Stimulated activated CD4-positive, alpha-beta T cell treated with anti-CD3 and anti-CD28 coated beads, TNF-alpha, amount 100 ng/mL, for 24 hours (primary cell): ENCODE results near the gene SYT9.
"Not testable (repeated sequence)": the region's sequence is repeated elsewhere in the genome, so short reads cannot be mapped to it uniquely, and the experiment has no call there.

ENCODE experiments used
- DNase-seq, 3 experiments: peaks; one replicate each; pipeline ENCODE4 v3.0.0-alpha.2; 2020; ENCODE audit warnings: low read depth in 3 of 3

Gene SYT9

DNA sequence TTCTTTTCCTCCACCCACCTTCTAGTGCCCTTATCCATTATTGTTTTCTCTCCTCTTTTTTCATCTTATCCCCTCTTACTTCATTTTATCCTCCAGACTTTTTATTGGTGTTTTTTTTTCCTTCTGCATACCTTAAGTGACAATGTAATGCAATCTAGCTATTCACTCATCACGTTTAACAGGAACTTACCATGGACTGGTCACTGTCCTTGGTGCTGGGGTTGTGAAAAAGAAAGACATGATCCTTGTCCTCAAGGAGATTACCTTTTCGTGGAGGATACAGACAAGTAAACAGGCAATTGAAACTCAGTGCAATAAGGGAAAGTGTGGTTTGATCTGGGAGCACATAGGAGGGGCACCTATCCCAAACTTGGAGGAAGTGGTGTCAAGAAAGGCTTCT is 20.7 kb downstream of the SYT9 start:
- no peak for DNase-seq

GRCh38 chr11:7275133-7275532 is 23.4 kb downstream of the SYT9 start:
- no peak for DNase-seq

DNA sequence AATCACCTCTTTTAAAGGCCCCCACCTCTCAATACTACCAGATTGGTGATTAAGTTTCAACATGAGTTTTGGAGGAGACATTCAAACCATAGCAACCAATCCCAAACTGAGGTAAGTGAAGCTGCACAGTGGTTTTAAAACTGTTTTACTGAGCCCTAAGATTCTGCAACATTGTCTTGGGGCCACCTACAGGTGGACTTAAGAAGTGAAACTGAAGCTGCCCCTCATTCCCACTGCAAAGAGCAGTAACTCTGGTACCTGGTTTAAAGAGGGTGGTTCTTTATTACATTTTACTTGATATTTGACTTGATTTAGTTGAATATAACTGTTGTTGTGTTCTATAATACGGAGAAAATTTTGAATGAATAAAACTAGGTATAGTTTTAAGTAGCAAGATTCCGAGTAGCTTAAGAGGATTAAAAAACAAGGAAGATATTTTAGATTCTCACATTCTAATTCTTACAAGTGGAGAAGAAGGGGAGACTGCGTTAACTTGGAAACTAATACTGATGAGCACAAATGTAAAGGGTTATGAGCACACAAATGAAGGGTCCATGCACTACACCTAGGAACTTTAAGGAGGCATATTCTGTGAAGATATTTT is 26.7 kb downstream of the SYT9 start:
- DNase-seq = no peak

DNA sequence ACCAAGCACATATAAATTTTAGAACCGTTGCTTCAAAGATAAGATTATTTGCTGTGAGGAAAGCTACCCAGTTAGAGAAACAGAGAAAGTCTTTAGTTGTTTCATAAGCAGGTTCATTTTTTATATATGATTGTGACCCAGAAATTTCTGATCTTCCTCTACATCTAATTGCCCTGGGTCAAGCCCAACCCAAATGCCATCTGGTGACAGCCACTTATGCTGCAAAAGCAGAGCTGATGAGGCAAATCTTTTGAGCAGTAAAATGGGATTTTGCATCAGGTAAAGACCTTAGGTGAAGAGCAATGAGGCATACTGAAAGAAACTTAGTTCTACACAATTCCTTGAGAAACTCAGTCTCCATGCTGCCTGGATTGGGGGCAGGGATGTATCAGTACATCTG is 28.0 kb downstream of the SYT9 start:
- no peak for DNase-seq

- DNase-seq = no peak
Observed at GRCh38 chr11:7281079-7281478, 29.4 kb downstream of the SYT9 start.

DNA sequence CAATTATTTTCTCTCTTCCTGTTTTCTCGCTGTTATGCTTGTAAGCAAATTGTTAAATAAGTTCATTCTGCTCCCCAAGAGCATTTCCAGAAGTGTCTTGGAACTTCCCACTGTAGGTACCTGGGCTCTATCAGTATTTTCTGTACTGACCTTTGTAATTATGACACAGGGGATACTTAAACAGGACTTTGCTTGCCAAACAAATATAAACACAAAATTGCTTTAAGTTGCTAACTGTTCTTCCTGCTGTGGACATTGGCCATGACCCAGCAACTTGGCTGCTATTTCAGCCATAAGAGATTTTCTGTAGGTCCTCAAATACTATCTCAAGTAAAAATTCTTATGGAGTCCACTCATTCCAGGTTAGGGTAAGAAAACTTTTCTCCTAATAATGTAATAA is 30.1 kb downstream of the SYT9 start:
- no peak for DNase-seq

- DNase-seq = no peak
Observed at GRCh38 chr11:7286178-7286577, 34.5 kb downstream of the SYT9 start.

DNA sequence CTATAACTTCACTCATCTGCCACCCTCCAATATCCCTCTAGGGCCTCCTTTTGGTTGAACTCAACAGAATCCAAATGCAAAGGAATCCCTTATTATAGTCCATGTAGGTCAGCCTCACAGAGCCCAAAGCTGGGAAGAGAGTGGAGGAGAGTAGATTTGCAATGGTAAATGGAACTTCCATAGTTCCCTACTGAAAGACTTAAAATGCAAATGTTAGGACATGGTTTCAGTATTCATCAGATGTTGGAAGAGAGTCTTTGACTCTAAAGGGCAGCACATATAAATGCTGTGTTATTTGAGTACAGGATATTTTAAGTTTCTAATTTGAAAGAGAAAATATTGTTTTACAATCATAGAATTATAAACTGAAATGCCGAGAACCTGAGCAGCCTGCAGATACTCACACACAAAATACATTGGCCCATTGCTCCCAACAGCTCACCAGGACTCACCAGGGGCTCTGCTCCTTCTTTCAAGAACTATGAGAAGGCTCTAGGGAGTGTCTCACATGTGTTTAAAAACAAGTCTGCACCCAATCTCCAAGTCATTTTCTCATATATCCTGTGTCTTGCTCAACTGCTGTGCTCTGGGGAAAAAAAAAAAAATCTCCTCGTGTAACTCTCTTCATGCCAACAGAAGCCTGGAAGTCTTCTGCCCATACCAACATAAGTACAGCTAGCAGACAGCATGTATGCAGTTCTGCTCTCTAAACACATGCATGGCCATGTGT is 39.6 kb downstream of the SYT9 start:
- no peak for DNase-seq

DNA sequence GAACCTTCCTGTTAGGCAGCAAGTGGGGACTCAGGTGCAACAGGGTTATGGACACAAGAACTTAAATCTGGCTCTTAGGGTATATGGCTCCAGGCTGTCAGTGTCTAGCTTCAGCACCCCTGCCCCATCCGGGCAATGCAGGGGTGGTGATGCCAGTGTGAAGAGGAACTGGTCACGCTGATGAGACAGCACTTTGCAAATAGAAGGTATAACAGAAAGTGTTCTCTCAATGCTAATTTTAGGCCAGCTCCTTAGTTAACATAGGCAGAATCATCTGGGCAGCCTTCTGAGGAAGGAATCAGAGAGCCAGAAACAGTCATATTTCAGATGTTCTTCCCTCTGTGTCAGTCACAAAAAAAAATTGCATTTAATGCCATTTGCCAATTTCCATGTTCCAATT is 41.2 kb downstream of the SYT9 start:
- DNase-seq = no peak

DNA sequence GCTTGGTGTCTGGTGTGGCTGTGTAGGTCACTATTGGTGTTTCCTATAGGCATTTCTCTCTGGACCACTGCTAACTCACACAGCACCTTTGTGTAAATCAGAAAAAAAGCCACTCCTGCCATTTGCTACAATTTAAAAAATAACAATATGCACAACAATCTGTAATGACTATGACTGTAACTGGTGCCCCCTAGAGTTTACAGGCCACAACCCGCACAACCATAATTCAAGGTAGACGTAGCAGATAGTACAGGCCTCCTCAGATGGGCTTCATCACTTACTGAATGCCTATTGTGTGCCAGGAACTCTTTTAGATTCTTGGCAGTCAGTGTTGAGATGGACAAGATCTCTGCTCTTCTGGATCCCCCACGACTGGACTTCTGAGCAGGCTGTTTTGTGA is 47.7 kb downstream of the SYT9 start:
- no peak for DNase-seq

DNA sequence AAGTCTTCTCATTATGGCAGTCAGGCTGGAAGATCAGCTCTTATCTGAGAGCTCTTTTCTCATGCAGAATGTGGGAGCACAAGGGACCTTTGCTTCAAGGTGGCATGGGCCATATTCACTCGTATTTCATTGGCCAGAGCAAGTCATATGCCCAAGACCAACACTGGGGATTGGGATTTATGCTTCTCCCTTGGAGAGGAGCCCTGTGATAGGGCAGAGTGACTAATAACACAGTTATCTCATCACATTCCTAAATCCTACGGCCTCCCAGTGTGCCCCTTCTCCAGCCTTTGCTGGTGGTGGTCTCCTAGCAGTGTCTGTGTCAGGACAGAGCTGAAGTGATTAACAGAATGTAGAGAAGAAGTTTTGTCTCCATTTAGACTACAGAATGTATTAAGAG is 48.6 kb downstream of the SYT9 start:
- no peak for DNase-seq

GRCh38 chr11:7303146-7303545 is 51.4 kb downstream of the SYT9 start:
- no peak for DNase-seq

DNA sequence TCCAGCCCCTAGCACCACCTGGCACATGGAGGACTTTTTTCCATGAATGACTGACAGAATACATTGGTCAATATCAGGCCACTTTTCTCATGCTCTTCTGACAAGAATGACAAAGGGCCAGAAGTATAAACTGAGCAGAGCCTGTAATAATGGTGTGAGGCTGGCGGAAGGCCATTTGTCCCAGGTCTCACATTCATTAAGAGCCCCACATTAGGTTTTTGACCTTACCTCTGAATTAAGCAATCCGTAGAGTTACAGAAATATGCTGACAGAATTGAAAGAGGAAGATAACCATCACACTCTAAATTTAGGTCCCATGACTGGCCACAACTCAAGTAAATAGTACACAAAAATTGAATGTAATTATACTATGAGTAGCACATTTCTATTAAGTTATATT is 55.2 kb downstream of the SYT9 start:
- no peak for DNase-seq

DNA sequence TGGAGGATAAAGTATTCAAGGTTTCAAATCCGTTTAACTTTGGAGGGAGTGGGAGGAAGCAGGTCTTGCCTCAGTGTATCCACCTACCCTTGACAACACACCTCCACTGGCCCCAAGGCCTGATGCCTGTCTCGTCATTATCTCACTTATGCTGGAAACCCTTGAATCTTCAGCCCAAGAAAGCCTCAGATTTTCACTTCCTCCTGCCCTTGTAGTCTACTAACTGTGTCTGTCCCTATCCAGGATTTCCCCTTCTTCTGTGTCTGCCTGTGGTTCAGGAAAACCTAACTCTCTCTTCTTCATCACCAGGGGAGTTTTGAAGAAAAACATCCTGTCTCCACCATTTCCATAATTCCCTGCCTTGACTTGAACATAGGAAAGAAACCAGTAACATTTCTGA is 56.1 kb downstream of the SYT9 start:
- DNase-seq = no peak

- DNase-seq = no peak
Observed at GRCh38 chr11:7311903-7312302, 60.2 kb downstream of the SYT9 start.

- no peak for DNase-seq
Observed at GRCh38 chr11:7314811-7315604, 63.3 kb downstream of the SYT9 start.

- DNase-seq = no peak
Observed at GRCh38 chr11:7319501-7319900, 67.8 kb downstream of the SYT9 start.

DNA sequence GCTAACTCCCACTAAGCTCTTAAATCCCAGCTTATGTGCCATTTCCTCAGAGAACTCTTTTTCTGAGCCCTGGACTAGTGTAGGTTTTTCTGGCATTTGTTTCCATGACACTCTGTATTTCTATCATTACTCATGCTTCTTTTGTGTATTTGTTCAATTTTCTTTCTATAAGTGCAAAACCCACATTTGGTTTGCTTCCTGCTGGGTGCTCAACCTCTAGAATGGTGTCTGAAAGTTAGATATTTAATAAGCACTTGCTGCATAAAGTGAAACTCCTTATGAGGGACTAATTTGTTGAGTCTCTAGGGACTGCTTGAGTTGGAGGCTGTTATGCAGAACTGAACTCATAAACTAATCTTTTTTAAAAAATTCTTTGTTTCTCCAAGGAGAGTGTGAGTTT is 68.6 kb downstream of the SYT9 start:
- no peak for DNase-seq

GRCh38 chr11:7321473-7322450 is 70.1 kb downstream of the SYT9 start:
- DNase-seq = no peak

DNA sequence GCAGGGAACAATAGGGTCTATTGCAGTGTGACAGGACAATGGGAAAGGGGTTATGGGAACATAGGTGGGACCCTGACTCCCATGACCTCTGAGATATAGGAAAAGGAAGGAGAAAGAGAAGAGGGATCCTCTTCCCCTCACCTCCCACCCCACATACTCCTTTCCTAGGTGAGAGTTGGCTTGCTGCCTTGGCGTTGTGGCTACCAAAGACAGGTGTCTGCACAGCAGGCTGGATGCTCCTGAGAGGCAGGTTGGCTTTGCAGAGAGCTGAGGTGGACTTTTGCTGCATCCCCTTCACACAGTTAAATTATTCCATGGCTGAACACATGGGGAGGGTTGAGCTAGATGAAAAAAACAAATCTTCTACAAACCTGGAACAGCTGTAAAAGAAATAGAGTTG is 80.7 kb downstream of the SYT9 start:
- DNase-seq = no peak

DNA sequence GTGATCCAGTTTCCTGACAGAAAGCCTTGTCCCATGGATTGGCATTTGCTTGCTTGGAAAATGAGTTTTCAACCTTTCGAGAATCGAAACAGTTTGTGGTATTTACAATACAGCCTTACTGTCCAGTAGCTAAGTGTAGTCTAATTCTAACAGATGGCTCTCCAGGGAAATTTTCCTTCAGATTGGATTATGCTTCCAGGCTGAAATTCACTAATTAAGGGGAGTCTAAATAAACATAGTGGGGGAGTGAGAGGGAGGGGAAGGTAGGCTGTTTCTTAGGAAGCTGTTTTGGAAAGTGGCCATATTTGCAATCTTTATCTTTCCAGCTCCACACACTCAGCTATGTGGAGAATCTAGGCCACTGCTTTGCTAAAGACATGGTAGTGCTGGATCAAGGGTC is 81.3 kb downstream of the SYT9 start:
- DNase-seq = no peak

DNA sequence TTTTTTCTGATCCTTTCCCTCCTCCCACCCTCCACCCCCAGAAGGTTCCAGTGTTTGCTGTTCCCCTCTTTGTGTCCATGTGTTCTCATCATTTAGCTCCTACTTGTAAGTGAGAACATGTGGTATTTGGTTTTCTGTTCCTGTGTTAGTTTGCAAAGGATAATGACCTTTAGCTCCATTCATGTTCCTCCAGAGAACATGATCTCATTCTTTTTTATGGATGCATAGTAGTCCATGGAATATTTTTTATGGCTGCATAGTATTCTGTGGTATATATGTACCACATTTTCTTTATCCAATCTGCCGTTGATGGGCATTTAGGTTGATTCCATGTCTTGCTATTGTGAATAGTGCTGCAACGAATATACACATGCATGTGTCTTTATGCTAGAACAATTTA is 83.7 kb downstream of the SYT9 start:
- not testable (repeated sequence) for DNase-seq
